Naive B cell (primary cell): ENCODE measurements around the gene ADGRV1. TPM values are rescaled to one million over a fixed set of nuclear protein-coding genes. Genes with fewer than 3 reads are reported as not detected.

Experiments
- ATAC-seq, 2 donors: fragments of 150-1000 bp; cut with Tn5 transposase; 2 replicates each; pipeline ENCODE4 v1.10.0; 2021; ENCODE audit warnings: low read depth in 2 of 2, mild to moderate bottlenecking in 2 of 2, moderate library complexity in 2 of 2
- DNase-seq: peaks from one replicate; pipeline ENCODE4 v3.0.0; 2022
- H3K27ac Mint-ChIP-seq, 6 donors: one replicate each; pipeline ENCODE4 v1.8.0; 2020 to 2022; ENCODE audit warnings: mild to moderate bottlenecking in 6 of 6, mixed read lengths in 6 of 6, moderate library complexity in 5 of 6, inconsistent platforms in 2 of 6
- H3K27me3 Mint-ChIP-seq, 3 donors: one replicate each; pipeline ENCODE4 v1.8.0; 2021 to 2022; ENCODE audit warnings: mixed read lengths in 3 of 3, mild to moderate bottlenecking in 1 of 3
- H3K36me3 Mint-ChIP-seq, 2 donors: one replicate each; pipeline ENCODE4 v1.8.0; 2020 to 2022; ENCODE audit warnings: mixed read lengths in 2 of 2, inconsistent platforms in 1 of 2, mild to moderate bottlenecking in 1 of 2
- H3K4me1 Mint-ChIP-seq, 3 donors: one replicate each; pipeline ENCODE4 v1.8.0; 2020 to 2022; ENCODE audit warnings: mixed read lengths in 3 of 3, inconsistent platforms in 1 of 3, mild to moderate bottlenecking in 1 of 3, moderate library complexity in 1 of 3
- H3K4me3 Mint-ChIP-seq, 8 donors: one replicate each; pipeline ENCODE4 v1.8.0; 2020 to 2022; ENCODE audit warnings: mild to moderate bottlenecking in 8 of 8, mixed read lengths in 8 of 8, moderate library complexity in 8 of 8, inconsistent platforms in 2 of 8
- H3K9me3 Mint-ChIP-seq, 7 donors: one replicate each; pipeline ENCODE4 v1.8.0; 2020 to 2022; ENCODE audit warnings: mixed read lengths in 7 of 7, mild to moderate bottlenecking in 5 of 7, inconsistent platforms in 2 of 7, moderate library complexity in 1 of 7
- polyA plus RNA-seq, 6 donors: library from polyadenylated mRNA; unstranded; fragments of 300-500 nt; fragmentation: Illumina TruSeq; gene quantifications; one replicate each; pipeline ENCODE4 v1.2.3, GENCODE V29; 2021; ENCODE audit warnings: low read depth in 6 of 6

The ADGRV1 gene
- polyA plus RNA-seq, 6 donors from 2014 or later = 0.62 TPM; not detected in 5

DNA sequence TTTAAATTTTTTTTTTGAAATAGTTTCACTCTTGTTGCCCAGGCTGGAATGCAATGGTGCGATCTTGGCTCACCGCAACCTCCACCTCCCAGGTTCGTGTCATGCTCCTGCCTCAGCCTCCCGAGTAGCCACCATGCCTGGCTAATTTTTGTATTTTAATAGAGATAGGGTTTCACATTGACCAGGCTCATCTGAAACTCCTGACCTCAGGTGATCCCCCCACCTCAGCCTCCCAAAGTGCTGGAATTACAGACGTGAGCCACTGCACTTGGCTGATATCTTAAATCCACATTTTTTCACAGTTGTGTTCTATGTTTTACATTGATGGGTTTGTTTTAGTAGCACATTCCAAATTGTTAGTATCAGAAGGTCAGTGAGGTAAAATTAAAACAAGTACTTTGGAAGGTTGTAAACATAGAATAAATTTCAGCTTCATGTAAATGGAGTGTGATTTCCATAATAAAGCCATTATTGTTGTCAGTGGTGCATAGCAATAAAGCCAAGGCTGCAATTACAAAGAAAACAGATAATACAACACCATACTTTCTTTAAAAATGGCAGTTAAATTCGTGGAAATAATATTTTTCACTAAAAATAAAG is 537.3 kb downstream of the ADGRV1 start:
- no peak overlapping the region for H3K27ac Mint-ChIP-seq
- H3K4me1 Mint-ChIP-seq = no peaks in the 10 kb centered on the region

DNA sequence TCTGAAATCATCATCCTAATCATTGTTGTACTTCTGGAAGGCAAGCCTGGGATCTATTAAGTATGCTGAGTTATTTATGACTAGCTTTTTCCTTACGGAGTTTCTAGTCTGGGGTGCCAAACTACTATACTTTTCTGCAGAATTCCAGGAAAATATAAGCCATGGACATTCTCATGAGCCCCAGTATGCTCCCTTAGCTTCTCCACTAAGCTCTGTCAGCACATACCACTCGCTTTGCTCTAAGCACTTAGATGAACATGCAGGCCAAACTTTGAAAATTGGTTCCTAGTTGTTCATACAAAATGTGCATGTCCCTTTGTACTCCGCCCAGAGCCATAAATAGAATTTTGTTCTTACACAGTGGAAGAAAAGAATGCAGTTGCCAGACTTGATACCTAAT is 539.9 kb downstream of the ADGRV1 start:
- Mint-ChIP-seq H3K27ac (no peak overlapping the region), H3K36me3 (no peaks in the 10 kb centered on the region), H3K27me3 (peaks cover 0 to 6% (median 0%) of the 10 kb centered on the region in 3 donors), H3K9me3 (no peaks in the 10 kb centered on the region), H3K4me1 (no peaks in the 10 kb centered on the region), H3K4me3 (no peak overlapping the region)
- no peak for DNase-seq
- no peak for ATAC-seq

More for the DNA sequence above, 537.3 kb downstream of the ADGRV1 start:
- no peak for ATAC-seq
- Mint-ChIP-seq H3K4me3 (peak overlapping the region in 1 of 8 donors; percentile 11), H3K36me3 (no peaks in the 10 kb centered on the region), H3K27me3 (peaks cover 0 to 6% (median 0%) of the 10 kb centered on the region in 3 donors), H3K9me3 (peaks cover 0 to 2% (median 0%) of the 10 kb centered on the region in 7 donors)
- no peak for DNase-seq

DNA sequence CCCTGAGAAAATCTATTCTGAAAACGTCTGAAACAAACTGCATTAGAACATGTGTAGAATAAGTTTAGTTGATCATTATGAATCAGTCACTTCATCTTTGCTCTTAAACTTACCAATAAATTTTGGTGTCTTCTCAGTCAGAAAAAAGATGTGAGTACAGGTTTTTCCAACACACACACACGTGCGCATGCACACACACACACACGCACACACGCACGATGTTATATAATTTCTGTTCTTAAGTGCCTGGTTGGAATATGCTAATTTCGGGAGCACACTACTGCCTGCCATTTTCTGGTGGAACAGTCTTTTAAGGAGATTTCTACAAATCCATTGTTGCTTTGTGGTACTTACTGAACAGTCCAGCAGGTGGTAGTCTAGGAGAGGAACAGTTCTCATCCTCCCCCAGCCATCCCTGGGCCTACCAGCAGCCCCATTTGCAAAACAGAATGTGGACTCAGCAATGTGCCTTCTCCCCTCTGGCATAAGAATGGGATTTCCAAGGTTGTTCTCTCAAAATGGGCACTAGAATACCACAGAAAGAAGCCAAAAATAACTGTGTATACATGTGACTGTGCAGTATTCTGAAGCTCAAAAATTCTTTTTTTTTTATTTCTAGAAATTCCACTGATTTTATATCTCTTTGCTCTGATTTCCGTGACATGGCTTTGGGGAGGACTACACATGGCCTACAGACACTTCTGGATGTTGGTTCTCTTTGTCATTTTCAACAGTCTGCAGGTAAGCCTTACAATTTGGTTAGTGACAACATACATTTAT is 543.2 kb downstream of the ADGRV1 start:
- Mint-ChIP-seq H3K4me1 (no peaks in the 10 kb centered on the region), H3K36me3 (no peaks in the 10 kb centered on the region), H3K9me3 (peaks cover 0 to 2% (median 0%) of the 10 kb centered on the region in 7 donors), H3K4me3 (no peak overlapping the region), H3K27ac (no peak overlapping the region), H3K27me3 (peaks cover 0 to 6% (median 4%) of the 10 kb centered on the region in 3 donors)
- ATAC-seq (peak; percentile 65 to 80), DNase-seq (peak; percentile 45)

DNA sequence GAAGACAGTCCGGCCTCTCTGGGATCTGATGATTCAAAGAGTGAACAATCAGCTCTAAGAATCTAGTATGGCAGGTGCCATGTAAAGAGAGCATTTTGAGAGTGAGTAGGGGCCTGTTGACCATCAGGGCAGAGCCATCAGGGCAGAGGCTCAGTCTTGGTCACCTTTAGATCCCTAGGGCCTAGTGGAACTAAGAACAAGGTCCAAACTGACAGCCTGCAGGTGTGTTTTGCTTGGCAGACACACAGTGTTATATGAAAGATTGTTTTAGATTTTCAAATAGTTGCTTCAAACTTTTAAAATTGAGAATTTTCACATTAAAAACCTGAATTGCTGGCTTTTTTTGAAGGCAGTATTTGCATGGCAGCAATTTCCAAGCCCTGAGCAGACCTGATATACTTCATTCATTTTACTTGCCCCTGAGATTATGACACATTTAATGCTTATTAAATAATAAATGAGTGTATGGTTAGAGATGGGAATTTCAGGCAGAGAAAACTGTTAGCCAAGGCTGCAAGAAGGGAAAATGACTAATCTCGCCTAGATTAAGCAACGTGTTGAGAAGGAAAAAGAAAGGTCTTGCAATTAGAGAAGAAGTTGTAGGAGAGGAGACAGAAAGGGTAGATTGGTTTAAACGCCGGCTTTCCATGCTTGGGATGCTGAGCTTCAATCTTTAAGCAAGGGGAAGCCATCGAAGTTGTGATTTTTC is 544.9 kb downstream of the ADGRV1 start:
- ATAC-seq = no peak
- no peak for DNase-seq
- no peaks in the 10 kb centered on the region for H3K36me3 Mint-ChIP-seq
- H3K27ac Mint-ChIP-seq = peak overlapping the region in 1 of 6 donors; percentile 24
- peaks cover 0 to 2% (median 0%) of the 10 kb centered on the region in 7 donors for H3K9me3 Mint-ChIP-seq
- H3K4me3 Mint-ChIP-seq = no peak overlapping the region
- no peaks in the 10 kb centered on the region for H3K4me1 Mint-ChIP-seq
- H3K27me3 Mint-ChIP-seq = peaks cover 0 to 10% (median 8%) of the 10 kb centered on the region in 3 donors

DNA sequence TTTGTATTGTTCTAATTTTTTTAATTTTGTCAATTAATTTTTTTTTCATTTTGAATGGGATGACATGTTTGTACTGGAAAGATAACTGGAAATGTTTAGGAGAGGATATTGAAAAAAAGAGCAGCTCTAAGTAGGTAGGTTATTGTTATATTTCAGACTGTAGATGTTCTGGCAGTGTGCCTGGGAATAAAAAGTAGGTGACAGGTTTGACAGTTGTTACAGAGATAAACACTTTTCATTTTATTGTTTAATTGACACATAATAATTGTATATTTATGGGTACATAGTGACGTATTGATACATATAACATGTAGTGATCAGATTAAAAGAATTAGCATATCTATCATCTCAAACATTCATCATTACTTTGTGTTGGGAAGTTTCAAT is 545.5 kb downstream of the ADGRV1 start:
- H3K27ac Mint-ChIP-seq = no peak overlapping the region
- H3K27me3 Mint-ChIP-seq = peaks cover 0 to 10% (median 8%) of the 10 kb centered on the region in 3 donors
- DNase-seq (no peak), ATAC-seq (no peak)
- no peaks in the 10 kb centered on the region for H3K36me3 Mint-ChIP-seq
- H3K4me1 Mint-ChIP-seq = no peaks in the 10 kb centered on the region
- no peak overlapping the region for H3K4me3 Mint-ChIP-seq
- peaks cover 0 to 2% (median 0%) of the 10 kb centered on the region in 7 donors for H3K9me3 Mint-ChIP-seq

DNA sequence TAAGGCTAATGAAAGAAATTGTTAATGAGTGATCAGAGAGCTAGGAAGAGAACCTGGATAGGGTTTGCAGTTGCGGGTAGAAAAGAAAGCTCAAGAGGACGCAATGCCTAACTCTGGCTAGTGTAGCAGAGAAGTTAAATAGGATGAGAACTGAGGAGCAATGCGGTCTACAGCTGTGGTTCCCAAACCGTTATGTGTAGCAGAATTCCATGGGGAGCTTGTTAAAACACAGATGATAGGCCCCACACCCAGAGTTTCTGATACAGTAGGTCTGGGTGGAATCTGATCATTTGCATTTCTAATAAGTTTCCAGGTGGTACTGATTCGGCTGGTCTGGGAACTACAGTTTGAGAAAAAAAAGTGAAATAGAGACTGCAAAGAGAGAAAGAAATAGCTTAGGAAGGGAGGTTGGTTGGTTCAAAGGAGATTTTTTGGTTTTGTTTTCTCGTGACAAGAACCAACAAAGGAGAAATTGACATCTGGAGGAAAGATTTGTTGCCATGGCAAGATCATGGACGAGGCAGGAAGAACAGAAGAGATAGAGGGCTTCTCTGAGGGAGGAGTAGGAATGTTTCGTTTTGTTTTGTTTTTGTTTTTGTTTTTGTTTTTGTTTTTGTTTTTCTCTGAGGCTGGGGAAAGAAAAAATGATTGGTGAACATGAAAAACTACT is 548.4 kb downstream of the ADGRV1 start:
- H3K27me3 Mint-ChIP-seq = peaks cover 0 to 8% (median 5%) of the 10 kb centered on the region in 3 donors
- H3K27ac Mint-ChIP-seq = peak overlapping the region in 2 of 6 donors; percentile 8 to 82
- H3K4me3 Mint-ChIP-seq = no peak overlapping the region
- no peaks in the 10 kb centered on the region for H3K4me1 Mint-ChIP-seq
- H3K36me3 Mint-ChIP-seq = no peaks in the 10 kb centered on the region
- no peak for ATAC-seq
- no peak for DNase-seq
- peaks cover 0 to 2% (median 0%) of the 10 kb centered on the region in 7 donors for H3K9me3 Mint-ChIP-seq

DNA sequence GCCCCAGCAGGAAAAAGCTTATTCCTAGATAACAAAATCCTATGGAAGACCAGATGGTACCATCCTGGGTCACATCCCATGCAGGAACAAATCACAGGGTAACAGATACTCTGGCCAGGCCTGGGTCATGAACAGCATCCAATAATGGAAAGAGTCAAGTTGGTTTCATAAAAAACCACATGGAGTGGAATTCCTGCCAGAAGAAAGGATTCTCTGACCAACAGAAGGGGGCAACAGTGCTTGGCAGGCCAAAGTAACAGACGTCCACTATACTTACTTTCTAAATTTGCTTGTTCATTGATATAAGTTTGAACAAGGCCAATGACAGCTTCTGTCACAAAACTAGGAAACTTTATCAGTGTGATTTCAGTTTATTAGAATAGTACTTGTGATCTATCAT is 551.0 kb downstream of the ADGRV1 start:
- no peak for DNase-seq
- Mint-ChIP-seq H3K4me3 (no peak overlapping the region), H3K27me3 (peaks cover 1 to 8% (median 5%) of the 10 kb centered on the region in 3 donors), H3K27ac (no peak overlapping the region), H3K36me3 (no peaks in the 10 kb centered on the region), H3K4me1 (peaks cover 0 to 1% (median 0%) of the 10 kb centered on the region in 3 donors), H3K9me3 (peaks cover 0 to 2% (median 0%) of the 10 kb centered on the region in 7 donors)
- ATAC-seq = no peak

DNA sequence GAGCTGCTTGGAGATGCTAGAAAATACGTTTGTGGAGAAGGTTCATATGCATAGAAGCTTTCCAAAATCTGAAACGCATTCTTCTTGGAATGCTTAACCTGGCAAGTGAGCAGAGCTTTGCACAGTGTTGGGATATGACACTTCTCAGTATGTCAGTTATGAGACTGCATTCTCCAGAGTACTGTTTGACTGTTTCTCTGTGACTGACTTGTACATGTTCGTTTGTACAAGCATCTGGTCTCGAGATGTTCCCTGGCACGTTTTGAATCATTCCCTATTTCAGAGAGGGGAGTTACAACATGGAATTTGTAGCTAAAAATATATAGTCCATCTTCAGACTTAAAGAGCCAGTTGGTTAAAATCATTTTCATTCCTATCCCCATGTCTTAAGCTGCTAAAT is 552.1 kb downstream of the ADGRV1 start:
- DNase-seq = no peak
- Mint-ChIP-seq H3K27ac (no peak overlapping the region), H3K4me3 (no peak overlapping the region)

DNA sequence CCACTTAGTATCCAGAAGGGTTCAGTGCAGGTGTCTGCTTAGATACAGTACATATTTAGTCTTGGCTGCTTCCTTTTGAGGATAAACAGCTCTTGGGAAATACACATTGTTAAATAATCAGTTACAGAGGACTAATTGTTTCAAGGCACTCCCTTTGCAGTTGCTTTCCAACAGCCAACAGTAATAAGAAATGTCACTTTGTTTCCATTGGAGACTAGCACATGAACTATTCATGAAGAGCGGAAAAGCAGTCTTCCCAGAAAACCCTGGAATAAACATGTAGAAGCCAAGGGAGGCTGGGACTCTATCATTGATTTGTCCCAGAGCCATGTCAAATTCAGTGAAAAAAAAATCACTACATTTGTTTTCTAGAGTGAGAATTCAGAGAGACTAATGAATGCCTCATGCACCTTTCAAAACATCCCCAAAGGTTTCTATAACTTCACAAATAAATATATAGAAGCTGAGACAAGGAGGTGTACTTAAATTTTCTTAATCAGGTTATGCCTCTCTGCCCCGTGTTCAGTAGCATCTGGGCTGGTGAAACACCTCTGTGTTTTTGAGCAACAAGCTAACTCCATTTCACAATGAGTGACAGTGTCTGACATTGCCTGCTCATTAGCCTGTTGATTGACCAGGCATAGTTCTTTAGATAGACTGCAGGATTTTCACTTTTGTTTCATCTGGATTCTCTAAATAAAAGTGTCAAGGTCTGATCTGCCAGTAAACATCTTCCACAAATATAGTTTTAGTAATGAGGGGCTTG is 553.1 kb downstream of the ADGRV1 start:
- Mint-ChIP-seq H3K4me1 (peaks cover 0 to 3% (median 0%) of the 10 kb centered on the region in 3 donors), H3K4me3 (no peak overlapping the region), H3K27me3 (peaks cover 4 to 5% (median 5%) of the 10 kb centered on the region in 3 donors), H3K36me3 (no peaks in the 10 kb centered on the region), H3K9me3 (no peaks in the 10 kb centered on the region), H3K27ac (no peak overlapping the region)
- DNase-seq (no peak), ATAC-seq (no peak)

More for the DNA sequence above, 552.1 kb downstream of the ADGRV1 start:
- Mint-ChIP-seq H3K9me3 (peaks cover 0 to 2% (median 0%) of the 10 kb centered on the region in 7 donors), H3K36me3 (no peaks in the 10 kb centered on the region), H3K4me1 (peaks cover 0 to 3% (median 0%) of the 10 kb centered on the region in 3 donors), H3K27me3 (peaks cover 4 to 8% (median 5%) of the 10 kb centered on the region in 3 donors)
- ATAC-seq = no peak

DNA sequence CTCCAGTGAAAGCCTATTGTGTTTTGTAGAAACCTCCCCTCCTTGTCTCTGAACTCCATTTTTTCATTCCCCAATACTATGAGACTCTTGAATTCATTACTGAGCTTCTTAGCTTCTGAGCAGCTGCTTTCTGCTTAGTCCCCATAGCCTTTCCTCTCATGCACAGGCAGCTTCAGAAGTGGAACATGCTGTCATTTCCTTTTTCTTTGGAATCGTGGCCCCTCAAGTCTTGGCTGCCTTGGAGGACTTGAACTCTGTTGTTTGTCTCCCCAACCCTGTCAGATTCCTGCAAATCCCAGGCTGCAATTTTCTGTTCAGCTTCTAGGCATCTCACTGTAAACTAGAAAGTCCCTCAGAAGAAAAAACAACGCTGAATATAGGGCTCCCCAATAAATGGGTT is 556.1 kb downstream of the ADGRV1 start:
- ATAC-seq = no peak
- Mint-ChIP-seq H3K4me1 (peaks cover 0 to 3% (median 0%) of the 10 kb centered on the region in 3 donors), H3K36me3 (no peaks in the 10 kb centered on the region), H3K27ac (peak overlapping the region in 1 of 6 donors; percentile 77), H3K4me3 (no peak overlapping the region), H3K27me3 (peaks cover 0 to 4% (median 0%) of the 10 kb centered on the region in 3 donors), H3K9me3 (no peaks in the 10 kb centered on the region)
- no peak for DNase-seq

DNA sequence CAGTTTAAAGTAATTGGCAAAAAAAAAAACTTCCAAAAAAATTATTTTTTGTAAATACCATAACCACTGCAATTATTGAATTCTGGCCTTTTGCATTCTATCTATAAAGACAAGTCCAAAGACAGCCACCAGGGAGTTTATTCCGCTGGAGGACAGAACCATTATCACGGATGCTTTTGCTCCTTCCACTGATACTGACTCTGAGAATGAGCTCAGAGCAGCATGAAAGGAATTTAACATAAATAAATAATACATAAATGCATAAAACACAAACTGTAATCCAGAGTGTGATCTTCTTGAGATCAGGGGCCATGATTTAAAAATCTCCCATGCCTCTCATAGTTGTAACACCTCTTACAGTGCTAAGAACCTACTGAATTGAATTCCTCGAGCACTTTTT is 559.8 kb downstream of the ADGRV1 start:
- Mint-ChIP-seq H3K9me3 (no peaks in the 10 kb centered on the region), H3K36me3 (no peaks in the 10 kb centered on the region), H3K27ac (no peak overlapping the region), H3K4me3 (no peak overlapping the region), H3K4me1 (peaks cover 0 to 3% (median 0%) of the 10 kb centered on the region in 3 donors), H3K27me3 (peaks cover 0 to 4% (median 0%) of the 10 kb centered on the region in 3 donors)
- DNase-seq (no peak), ATAC-seq (no peak)

DNA sequence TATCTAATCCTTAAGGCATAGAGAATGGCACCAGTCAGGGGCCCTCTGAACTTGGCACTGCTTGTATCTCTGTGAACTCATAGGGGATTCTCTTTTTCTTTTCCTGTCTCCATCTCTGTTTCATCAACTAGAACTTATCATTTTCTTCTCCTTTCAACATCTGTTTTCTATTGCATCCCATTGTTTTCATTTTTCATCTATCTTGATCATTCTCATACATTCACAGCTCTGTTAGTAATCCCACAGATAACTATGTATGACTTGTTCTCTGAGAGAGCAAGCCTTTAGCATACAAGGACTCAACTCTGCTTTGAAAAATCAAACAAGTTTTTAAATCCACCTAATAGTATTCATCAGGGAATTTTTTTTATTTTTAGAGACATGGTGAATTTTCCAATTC is 560.2 kb downstream of the ADGRV1 start:
- H3K4me3 Mint-ChIP-seq = no peak overlapping the region
- no peaks in the 10 kb centered on the region for H3K9me3 Mint-ChIP-seq
- H3K36me3 Mint-ChIP-seq = no peaks in the 10 kb centered on the region
- no peak for DNase-seq
- peaks cover 0 to 4% (median 0%) of the 10 kb centered on the region in 3 donors for H3K27me3 Mint-ChIP-seq
- ATAC-seq = no peak
- no peak overlapping the region for H3K27ac Mint-ChIP-seq
- peaks cover 0 to 3% (median 0%) of the 10 kb centered on the region in 3 donors for H3K4me1 Mint-ChIP-seq
